Caco-2 (cell line): ENCODE results near the gene MS4A10. TPM values are rescaled to one million over a fixed set of nuclear protein-coding genes. Genes with fewer than 3 reads are reported as not detected.

Experiments used
- BruUV-seq: library from RNA; stranded (reverse); fragments of 400-500 nt; replicated peaks from 2 replicates; lab custom pipeline; 2021; lab: Mats Ljungman, UMichigan
- CTCF ChIA-PET: fragments of 300-600 bp; sonication (Branson Sonifier 250); formaldehyde crosslinking; loops from one replicate; lab custom pipeline; 2022; ENCODE audit warnings: antibody characterized with exemption; lab: Charles Lee
- POLR2A ChIA-PET: fragments of 300-600 bp; sonication (Branson Sonifier 250); formaldehyde crosslinking; loops from one replicate; lab custom pipeline; 2022; ENCODE audit warnings: antibody characterized with exemption; lab: Charles Lee
- DNase-seq, 2 experiments: peaks; one replicate each; pipeline versions ENCODE4 v3.0.0 to v3.0.0-alpha.2; 2020 to 2022
- H3K27me3 ChIP-seq: replicated peaks from 2 replicates; pipeline ENCODE4 v1.6.0; 2011; ENCODE audit warnings: low read length; ENCODE audit not compliant: control insufficient read depth, insufficient read depth
- H3K36me3 ChIP-seq: 2 replicates; pipeline ENCODE4 v1.5.1; 2011; ENCODE audit warnings: low read length; ENCODE audit not compliant: control insufficient read depth, insufficient read depth
- H3K4me1 ChIP-seq: fragments of 250-450 bp; sonication (Bioruptor Pico); 2 replicates; pipeline ENCODE4 v1.5.1; 2020; ENCODE audit warnings: mild to moderate bottlenecking
- H3K4me3 ChIP-seq: 2 replicates; pipeline ENCODE4 v1.5.1; 2011; ENCODE audit warnings: low read depth, mild to moderate bottlenecking, control low read depth, low read length
- H3K9me3 ChIP-seq: fragments of 250-450 bp; sonication (Bioruptor Pico); 2 replicates; pipeline ENCODE4 v1.5.1; 2020; ENCODE audit warnings: mild to moderate bottlenecking, moderate library complexity
- H3K27ac Mint-ChIP-seq: one replicate; pipeline ENCODE4 v1.8.0; 2022; ENCODE audit warnings: mixed read lengths; ENCODE audit not compliant: unreplicated experiment
- H3K27me3 Mint-ChIP-seq: one replicate; pipeline ENCODE4 v1.8.0; 2022; ENCODE audit warnings: mixed read lengths; ENCODE audit not compliant: insufficient read depth, unreplicated experiment
- H3K36me3 Mint-ChIP-seq: one replicate; pipeline ENCODE4 v1.8.0; 2022; ENCODE audit warnings: mild to moderate bottlenecking, mixed read lengths; ENCODE audit not compliant: insufficient read depth, unreplicated experiment
- H3K4me1 Mint-ChIP-seq: one replicate; pipeline ENCODE4 v1.8.0; 2022; ENCODE audit warnings: low read depth, mixed read lengths; ENCODE audit not compliant: unreplicated experiment
- H3K4me3 Mint-ChIP-seq: one replicate; pipeline ENCODE4 v1.8.0; 2022; ENCODE audit warnings: mild to moderate bottlenecking, moderate library complexity, mixed read lengths; ENCODE audit not compliant: unreplicated experiment
- H3K9me3 Mint-ChIP-seq: one replicate; pipeline ENCODE4 v1.8.0; 2022; ENCODE audit warnings: mixed read lengths; ENCODE audit not compliant: unreplicated experiment
- intact Hi-C: fragments of 100-400 bp; cut with micrococcal nuclease; formaldehyde crosslinking; loops from one replicate; pipeline ENCODE4 v1.10.0; 2022; ENCODE audit not compliant: unreplicated experiment
- total RNA-seq: library from RNA; stranded (reverse); gene quantifications from 2 replicates; pipeline ENCODE4 v1.2.3, GENCODE V29; 2022
- TF ChIP-seq, protein P1 (sequence below), 2 experiments: fragments of 200-600 bp in 1 of 2; IDR thresholded peaks; 1 replicate in 1 of 2; 2 replicates in 1 of 2; pipeline versions ENCODE4 v1.5.1 to v1.8.0; 2011 to 2022; ENCODE audit warnings: antibody characterized with exemption in 1 of 2, control low read depth in 1 of 2, inconsistent platforms in 1 of 2, low read depth in 1 of 2, low read length in 1 of 2, mild to moderate bottlenecking in 1 of 2, moderate library complexity in 1 of 2; ENCODE audit not compliant: insufficient read depth in 1 of 2, severe bottlenecking in 1 of 2, unreplicated experiment in 1 of 2

Gene MS4A10
- total RNA-seq, 1 experiment from 2014 or later, result 0.14 TPM

DNA sequence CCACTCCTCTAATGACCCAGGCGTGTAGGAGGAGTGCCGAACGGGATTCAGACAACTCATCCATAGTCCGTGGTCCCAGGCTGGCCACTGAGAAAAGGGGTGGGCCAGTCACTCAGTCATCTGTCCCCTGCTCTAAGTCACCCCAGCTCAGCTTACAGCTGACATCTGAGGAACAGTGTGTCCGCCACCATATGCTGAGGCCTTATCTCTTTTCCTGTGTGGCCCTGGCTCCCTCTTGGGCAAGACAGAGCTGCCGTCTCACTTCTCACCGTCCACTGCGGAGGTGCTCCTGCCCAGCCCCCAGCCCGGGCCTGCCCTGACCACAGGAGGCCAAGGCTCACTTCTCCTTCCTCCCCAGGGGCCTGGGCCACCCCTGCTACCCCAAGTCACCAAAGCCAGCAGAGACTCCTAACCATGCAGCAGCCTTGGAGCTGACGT is 63.6 kb downstream of the MS4A10 start:
- Mint-ChIP-seq H3K36me3 (peaks cover 60% of the 10 kb centered on the region), H3K9me3 (no peaks in the 10 kb centered on the region), H3K4me3 (no peak overlapping the region), H3K27ac (no peak overlapping the region), H3K27me3 (no peaks in the 10 kb centered on the region), H3K4me1 (peaks cover 19% of the 10 kb centered on the region)
- DNase-seq, result no peak
- intact Hi-C loops, result no loop called here
- H3K27me3 ChIP-seq, result no peaks in the 10 kb centered on the region
- TF ChIP-seq, protein P1, sequence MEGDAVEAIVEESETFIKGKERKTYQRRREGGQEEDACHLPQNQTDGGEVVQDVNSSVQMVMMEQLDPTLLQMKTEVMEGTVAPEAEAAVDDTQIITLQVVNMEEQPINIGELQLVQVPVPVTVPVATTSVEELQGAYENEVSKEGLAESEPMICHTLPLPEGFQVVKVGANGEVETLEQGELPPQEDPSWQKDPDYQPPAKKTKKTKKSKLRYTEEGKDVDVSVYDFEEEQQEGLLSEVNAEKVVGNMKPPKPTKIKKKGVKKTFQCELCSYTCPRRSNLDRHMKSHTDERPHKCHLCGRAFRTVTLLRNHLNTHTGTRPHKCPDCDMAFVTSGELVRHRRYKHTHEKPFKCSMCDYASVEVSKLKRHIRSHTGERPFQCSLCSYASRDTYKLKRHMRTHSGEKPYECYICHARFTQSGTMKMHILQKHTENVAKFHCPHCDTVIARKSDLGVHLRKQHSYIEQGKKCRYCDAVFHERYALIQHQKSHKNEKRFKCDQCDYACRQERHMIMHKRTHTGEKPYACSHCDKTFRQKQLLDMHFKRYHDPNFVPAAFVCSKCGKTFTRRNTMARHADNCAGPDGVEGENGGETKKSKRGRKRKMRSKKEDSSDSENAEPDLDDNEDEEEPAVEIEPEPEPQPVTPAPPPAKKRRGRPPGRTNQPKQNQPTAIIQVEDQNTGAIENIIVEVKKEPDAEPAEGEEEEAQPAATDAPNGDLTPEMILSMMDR (IDR thresholded peaks at IDR 0.05; ENCODE audit: insufficient read depth in 1 of 2, low read depth in 1 of 2, low read length in 1 of 2, severe bottlenecking in 1 of 2, unreplicated experiment in 1 of 2), result no peak
- CTCF ChIA-PET, result no interaction called here
- H3K9me3 ChIP-seq, result no peaks in the 10 kb centered on the region
- H3K36me3 ChIP-seq, result peaks cover 4% of the 10 kb centered on the region
- H3K4me1 ChIP-seq, result peaks cover 29% of the 10 kb centered on the region
- POLR2A ChIA-PET, result no interaction called here
- H3K4me3 ChIP-seq, result no peak overlapping the region
- no TSS peak for BruUV-seq

DNA sequence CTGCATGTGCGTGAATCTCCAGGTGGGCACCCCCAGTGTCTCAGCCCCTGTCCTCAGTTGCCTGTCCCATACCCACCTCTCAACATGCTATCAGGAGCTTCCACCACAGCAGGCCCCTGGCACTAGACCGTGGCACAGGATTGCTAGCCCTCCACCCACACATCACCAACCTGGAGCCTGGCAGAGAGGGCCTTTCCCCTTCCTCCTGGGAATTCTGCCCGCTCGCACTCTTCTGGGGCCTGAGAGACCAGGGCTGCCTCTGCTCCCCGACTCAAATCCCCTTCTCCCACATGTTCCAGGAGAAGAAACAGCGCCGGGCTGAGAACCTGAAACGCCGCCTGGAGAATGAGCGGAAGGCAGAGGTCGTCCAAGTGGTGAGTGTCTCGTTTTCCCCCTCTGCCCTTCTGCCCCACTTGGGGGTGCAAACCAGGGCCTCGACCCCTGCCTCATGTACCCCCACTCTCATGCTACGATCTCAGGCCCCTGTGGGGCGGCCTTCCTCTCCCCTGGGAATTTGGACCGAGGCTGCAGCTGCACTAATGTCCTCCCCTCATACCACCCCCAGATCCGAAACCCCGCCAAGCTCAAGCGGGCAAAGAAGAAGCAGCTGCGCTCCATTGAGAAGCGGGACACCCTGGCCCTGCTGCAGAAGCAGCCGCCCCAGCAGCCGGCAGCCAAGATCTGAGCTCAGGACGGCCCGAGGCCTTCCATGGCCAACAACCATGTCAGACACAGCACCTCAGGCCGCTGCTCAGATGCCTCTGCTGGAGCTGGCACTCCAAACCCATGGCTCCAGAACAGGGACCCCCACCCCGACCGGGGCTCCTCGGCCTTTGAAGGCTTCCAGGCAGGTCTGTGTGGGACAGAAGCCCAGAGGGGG is 64.7 kb downstream of the MS4A10 start:
- peaks cover 54% of the 10 kb centered on the region for H3K36me3 Mint-ChIP-seq

More for the DNA sequence above, 64.7 kb downstream of the MS4A10 start:
- no peaks in the 10 kb centered on the region for H3K27me3 Mint-ChIP-seq
- no peak overlapping the region for H3K4me3 Mint-ChIP-seq
- ChIA-PET POLR2A (no interaction called here), CTCF (interaction anchor here (1.1 kb wide), 1 partner anchor 50 kb away, joined by 3 read pairs; no protein-coding TSS in a partner anchor)
- no peak for DNase-seq
- TF ChIP-seq, protein P1 (IDR thresholded peaks at IDR 0.05; ENCODE audit: insufficient read depth in 1 of 2, low read depth in 1 of 2, low read length in 1 of 2, severe bottlenecking in 1 of 2, unreplicated experiment in 1 of 2), result no peak
- H3K9me3 Mint-ChIP-seq, result no peaks in the 10 kb centered on the region
- Histone ChIP-seq H3K4me3 (no peak overlapping the region), H3K27me3 (no peaks in the 10 kb centered on the region), H3K9me3 (no peaks in the 10 kb centered on the region), H3K4me1 (peaks cover 19% of the 10 kb centered on the region), H3K36me3 (peaks cover 4% of the 10 kb centered on the region)
- no TSS peak for BruUV-seq
- peaks cover 7% of the 10 kb centered on the region for H3K4me1 Mint-ChIP-seq
- H3K27ac Mint-ChIP-seq, result no peak overlapping the region
- intact Hi-C loops, result no loop called here

Other genes with a start within 250 kb of the MS4A10 start
- not detected in 2 replicates for gene MS4A8, start 85.7 kb upstream of the MS4A10 start, total RNA-seq
- not detected in 2 replicates for gene MS4A18, start 60.6 kb upstream of the MS4A10 start, total RNA-seq
- gene MS4A15, start 28.5 kb upstream of the MS4A10 start, total RNA-seq, result not detected in 2 replicates
- gene CCDC86, start 56.8 kb downstream of the MS4A10 start, total RNA-seq, result 55.9 and 63.8 TPM in 2 replicates
- gene PTGDR2, start 70.6 kb downstream of the MS4A10 start, total RNA-seq, result 0.09 and 0.19 TPM in 2 replicates
- gene ZP1, start 82.2 kb downstream of the MS4A10 start, total RNA-seq, result not detected in 2 replicates
- 180 and 183 TPM in 2 replicates for gene PRPF19, start 121.3 kb downstream of the MS4A10 start, total RNA-seq
- gene TMEM109, start 128.8 kb downstream of the MS4A10 start, total RNA-seq, result 82.3 and 91.9 TPM in 2 replicates
- gene TMEM132A, start 139.1 kb downstream of the MS4A10 start, total RNA-seq, result 86.6 and 97.3 TPM in 2 replicates
- gene SLC15A3, start 166.8 kb downstream of the MS4A10 start, total RNA-seq, result 0.43 and 0.84 TPM in 2 replicates
- gene CD6, start 186.3 kb downstream of the MS4A10 start, total RNA-seq, result 0.23 TPM in 2 replicates